OCI-LY7 (cell line): Measurements from ENCODE around the gene CMKLR1. TPM values are rescaled to one million over a fixed set of nuclear protein-coding genes. Genes with fewer than 3 reads are reported as not detected.

Experiments
- BruUV-seq: library from RNA; stranded (reverse); fragments of 400-500 nt; replicated peaks from 2 replicates; lab custom pipeline; 2021; lab: Mats Ljungman, UMichigan
- CTCF ChIA-PET: fragments of 300-600 bp; sonication (Branson Sonifier 250); formaldehyde crosslinking; loops from one replicate; lab custom pipeline; 2022; ENCODE audit warnings: antibody characterized with exemption; ENCODE audit not compliant: unreplicated experiment; lab: Charles Lee
- POLR2A ChIA-PET: fragments of 300-600 bp; sonication (Branson Sonifier 250); formaldehyde crosslinking; loops from one replicate; lab custom pipeline; 2022; ENCODE audit warnings: antibody characterized with exemption; lab: Charles Lee
- DNase-seq: peaks from one replicate; pipeline ENCODE4 v3.0.0-alpha.2; 2015; ENCODE audit warnings: low spot score
- H2AFZ ChIP-seq: fragments of 200-600 bp; sonication (generic), shearing (Covaris generic); 2 replicates; pipeline ENCODE4 v1.6.1; 2014; ENCODE audit warnings: mild to moderate bottlenecking, antibody characterized with exemption, low read length, moderate library complexity
- H3K27ac ChIP-seq: fragments of 200-600 bp; sonication (generic); 2 replicates; pipeline ENCODE4 v1.5.1; 2014; ENCODE audit warnings: mixed run types, low read depth, mild to moderate bottlenecking, moderate library complexity, low read length, inconsistent platforms; ENCODE audit not compliant: poor library complexity, severe bottlenecking
- H3K36me3 ChIP-seq: fragments of 200-600 bp; sonication (generic); 2 replicates; pipeline ENCODE4 v1.6.1; 2014; ENCODE audit warnings: mild to moderate bottlenecking, antibody characterized with exemption, low read length, moderate library complexity, mixed read lengths; ENCODE audit not compliant: insufficient read depth
- H3K4me1 ChIP-seq: fragments of 200-600 bp; sonication (generic); 2 replicates; pipeline ENCODE4 v1.5.1; 2014; ENCODE audit warnings: mild to moderate bottlenecking, low read length; ENCODE audit not compliant: insufficient read depth, poor library complexity, severe bottlenecking
- H3K4me2 ChIP-seq: fragments of 200-600 bp; sonication (generic); 2 replicates; pipeline ENCODE4 v1.6.1; 2014; ENCODE audit warnings: mild to moderate bottlenecking, low read length
- H3K4me3 ChIP-seq: fragments of 200-600 bp; sonication (generic); 2 replicates; pipeline ENCODE4 v1.5.1; 2014; ENCODE audit warnings: mild to moderate bottlenecking, low read depth, low read length; ENCODE audit not compliant: poor library complexity, severe bottlenecking
- H3K79me2 ChIP-seq: fragments of 200-600 bp; sonication (generic); 2 replicates; pipeline ENCODE4 v1.6.1; 2016; ENCODE audit warnings: low read depth, mild to moderate bottlenecking, low read length, moderate library complexity, mixed read lengths; ENCODE audit not compliant: insufficient read depth
- H3K9me2 ChIP-seq: fragments of 200-600 bp; sonication (generic); 2 replicates; pipeline ENCODE4 v1.6.1; 2016; ENCODE audit warnings: mild to moderate bottlenecking, low read length, mixed read lengths; ENCODE audit not compliant: insufficient read depth
- H3K9me3 ChIP-seq: fragments of 200-600 bp; sonication (generic); 2 replicates; pipeline ENCODE4 v1.6.1; 2014; ENCODE audit warnings: mild to moderate bottlenecking, mixed run types, low read length, mixed read lengths
- H4K20me1 ChIP-seq: fragments of 200-600 bp; sonication (generic); 2 replicates; pipeline ENCODE4 v1.6.1; 2014; ENCODE audit warnings: mild to moderate bottlenecking, antibody characterized with exemption, low read length, moderate library complexity, mixed read lengths; ENCODE audit not compliant: insufficient read depth
- EZH2phosphoT487 ChIP-seq: fragments of 200-600 bp; sonication (generic); IDR thresholded peaks from 2 replicates; pipeline ENCODE4 v1.6.1; 2018; ENCODE audit warnings: low read depth, borderline replicate concordance, mild to moderate bottlenecking, mixed run types, antibody characterized with exemption, low read length, moderate library complexity, mixed read lengths
- intact Hi-C: fragments of 100-400 bp; cut with micrococcal nuclease; formaldehyde crosslinking; loops from one replicate; pipeline ENCODE4 v1.10.0; 2022; ENCODE audit not compliant: unreplicated experiment
- total RNA-seq, 2 experiments: library from RNA; depleted of rRNA in 1 of 2; stranded (reverse); fragments of >200 nt in 1 of 2; shearing (Covaris generic) in 1 of 2; gene quantifications; 2 replicates each; pipeline ENCODE4 v1.2.3, GENCODE V29; 2014 to 2022
- TF ChIP-seq, protein P1 (sequence below): fragments of 200-600 bp; sonication (generic); conservative IDR thresholded peaks from 2 replicates; pipeline ENCODE4 v1.5.1; 2014; ENCODE audit warnings: mild to moderate bottlenecking, antibody characterized with exemption, low read length, moderate library complexity, mixed read lengths

The CMKLR1 gene
- total RNA-seq, 2 experiments from 2014 or later, result not detected

DNA sequence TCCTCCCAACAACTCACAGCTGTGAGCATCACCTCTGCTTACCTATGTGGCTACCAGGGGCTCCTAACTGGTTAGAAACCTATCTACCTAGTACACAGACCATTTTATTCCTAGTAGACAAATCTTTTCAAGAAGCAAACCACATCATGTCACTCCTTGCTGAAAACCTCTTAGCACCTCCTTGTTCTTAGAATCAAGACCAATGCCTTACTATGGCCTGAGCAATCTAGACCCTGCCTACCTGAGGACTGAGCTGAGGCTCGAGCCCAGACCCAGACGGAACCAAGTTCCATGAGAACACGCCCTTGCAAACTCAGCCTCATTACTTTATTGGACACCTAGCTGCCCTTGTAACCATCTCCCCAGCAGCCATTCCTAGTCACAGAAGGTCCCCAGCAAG lies 32.6 kb downstream of the CMKLR1 start:
- Histone ChIP-seq H3K27ac (no peak overlapping the region), H3K79me2 (no peaks in the 10 kb centered on the region), H3K9me2 (no peaks in the 10 kb centered on the region), H2AFZ (no peak overlapping the region), H3K9me3 (no peaks in the 10 kb centered on the region), H3K4me1 (no peaks in the 10 kb centered on the region), H3K4me3 (no peak overlapping the region), H4K20me1 (no peaks in the 10 kb centered on the region), H3K36me3 (no peaks in the 10 kb centered on the region), H3K4me2 (no peak overlapping the region)
- CTCF ChIA-PET, result no interaction called here
- BruUV-seq, result no TSS peak
- DNase-seq, result no peak
- POLR2A ChIA-PET, result no interaction called here
- no peak for TF ChIP-seq EZH2phosphoT487
- TF ChIP-seq, protein P1, sequence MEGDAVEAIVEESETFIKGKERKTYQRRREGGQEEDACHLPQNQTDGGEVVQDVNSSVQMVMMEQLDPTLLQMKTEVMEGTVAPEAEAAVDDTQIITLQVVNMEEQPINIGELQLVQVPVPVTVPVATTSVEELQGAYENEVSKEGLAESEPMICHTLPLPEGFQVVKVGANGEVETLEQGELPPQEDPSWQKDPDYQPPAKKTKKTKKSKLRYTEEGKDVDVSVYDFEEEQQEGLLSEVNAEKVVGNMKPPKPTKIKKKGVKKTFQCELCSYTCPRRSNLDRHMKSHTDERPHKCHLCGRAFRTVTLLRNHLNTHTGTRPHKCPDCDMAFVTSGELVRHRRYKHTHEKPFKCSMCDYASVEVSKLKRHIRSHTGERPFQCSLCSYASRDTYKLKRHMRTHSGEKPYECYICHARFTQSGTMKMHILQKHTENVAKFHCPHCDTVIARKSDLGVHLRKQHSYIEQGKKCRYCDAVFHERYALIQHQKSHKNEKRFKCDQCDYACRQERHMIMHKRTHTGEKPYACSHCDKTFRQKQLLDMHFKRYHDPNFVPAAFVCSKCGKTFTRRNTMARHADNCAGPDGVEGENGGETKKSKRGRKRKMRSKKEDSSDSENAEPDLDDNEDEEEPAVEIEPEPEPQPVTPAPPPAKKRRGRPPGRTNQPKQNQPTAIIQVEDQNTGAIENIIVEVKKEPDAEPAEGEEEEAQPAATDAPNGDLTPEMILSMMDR, result no peak
- intact Hi-C loops, result no loop called here

DNA sequence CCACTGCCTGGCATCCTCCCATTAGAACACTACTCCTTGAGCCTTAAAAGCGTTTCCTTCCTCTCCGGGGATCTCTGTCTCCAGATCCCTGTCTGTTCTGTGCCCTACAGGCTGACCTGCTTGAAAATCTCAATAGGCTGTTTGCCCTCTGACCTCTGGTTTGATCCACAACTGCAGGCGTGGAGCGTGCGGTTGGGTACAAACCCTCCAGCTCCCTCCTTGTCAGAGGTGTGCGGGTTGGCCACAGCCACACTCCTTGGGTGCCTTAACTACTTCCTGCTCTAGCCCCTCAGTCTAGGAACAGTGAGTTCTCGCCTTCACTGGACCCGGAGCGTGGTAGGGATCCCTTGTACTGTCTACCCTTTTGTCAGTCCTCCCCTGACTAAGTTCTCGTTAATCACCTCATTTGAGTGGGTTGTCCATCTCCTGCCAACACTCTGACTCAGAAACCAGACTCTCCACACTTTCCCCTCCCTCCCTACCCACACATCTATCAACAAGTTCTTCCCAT lies 33.1 kb downstream of the CMKLR1 start:
- no peak for TF ChIP-seq EZH2phosphoT487
- Histone ChIP-seq H3K36me3 (no peaks in the 10 kb centered on the region), H2AFZ (no peak overlapping the region), H3K4me2 (no peak overlapping the region), H3K79me2 (no peaks in the 10 kb centered on the region), H3K4me3 (no peak overlapping the region), H3K9me2 (no peaks in the 10 kb centered on the region), H3K27ac (no peak overlapping the region), H4K20me1 (no peaks in the 10 kb centered on the region), H3K4me1 (no peaks in the 10 kb centered on the region), H3K9me3 (no peaks in the 10 kb centered on the region)
- no TSS peak for BruUV-seq
- ChIA-PET POLR2A (no interaction called here), CTCF (no interaction called here)
- intact Hi-C loops, result no loop called here
- DNase-seq, result no peak

DNA sequence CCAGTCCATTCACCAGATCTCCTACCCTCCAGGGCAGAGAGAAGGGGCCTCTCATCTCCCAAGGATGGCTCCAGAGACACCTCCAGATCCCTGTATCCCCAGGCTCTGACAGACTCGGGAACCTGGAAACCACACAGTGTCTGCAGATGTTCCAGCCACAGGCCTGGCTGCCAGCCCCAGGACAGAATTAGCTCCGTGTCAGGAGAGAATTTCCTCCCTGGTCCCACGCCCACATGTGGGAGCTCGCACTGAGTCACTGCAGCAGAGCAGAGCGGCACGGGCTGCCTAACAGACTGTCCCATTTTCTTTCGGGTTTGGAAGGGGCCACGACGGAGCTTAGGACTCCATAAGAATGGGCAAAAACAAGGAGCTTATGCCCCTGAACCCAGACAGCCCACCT lies 33.6 kb downstream of the CMKLR1 start:
- H2AFZ ChIP-seq, result no peak overlapping the region
- H3K79me2 ChIP-seq, result no peaks in the 10 kb centered on the region
- H3K9me3 ChIP-seq, result no peaks in the 10 kb centered on the region
- no peaks in the 10 kb centered on the region for H3K9me2 ChIP-seq
- ChIA-PET CTCF (no interaction called here), POLR2A (no interaction called here)
- no peaks in the 10 kb centered on the region for H4K20me1 ChIP-seq
- no peak for DNase-seq
- no peak overlapping the region for H3K27ac ChIP-seq
- H3K4me2 ChIP-seq, result no peak overlapping the region
- H3K36me3 ChIP-seq, result no peaks in the 10 kb centered on the region
- BruUV-seq, result no TSS peak
- TF ChIP-seq, protein P1, result no peak
- no peak for TF ChIP-seq EZH2phosphoT487
- intact Hi-C loops, result no loop called here
- H3K4me1 ChIP-seq, result no peaks in the 10 kb centered on the region
- H3K4me3 ChIP-seq, result no peak overlapping the region
